Stimulated activated CD8-positive, alpha-beta memory T cell treated with anti-CD3 and anti-CD28 coated beads, Interleukin-12 subunit alpha, Interleukin-12 subunit beta, amount 100 ng/mL, for 24 hours (primary cell): ENCODE measurements around the gene ZDHHC9.

Experiments
- DNase-seq: peaks from one replicate; pipeline ENCODE4 v3.0.0-alpha.2; 2020; ENCODE audit errors: extremely low read depth

Gene ZDHHC9

DNA sequence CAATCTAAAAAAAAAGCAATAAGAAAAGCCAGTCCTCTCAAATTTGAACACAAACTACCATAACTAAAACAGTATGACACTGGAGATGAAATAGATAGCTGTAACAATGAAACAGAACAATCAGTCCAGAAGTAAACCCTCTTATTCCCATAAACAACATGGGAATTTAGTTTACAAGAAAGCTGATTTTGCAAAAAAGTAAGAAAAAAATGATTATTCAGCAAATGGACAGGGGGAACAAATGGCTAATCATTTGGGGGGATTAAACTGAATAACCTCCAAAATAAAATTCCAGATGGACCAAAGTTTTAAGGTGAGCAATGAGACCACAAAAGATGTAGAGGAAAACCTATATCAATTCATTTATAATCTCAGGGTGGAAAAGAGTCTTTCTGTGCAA, 80.0 kb downstream of the ZDHHC9 start:
- DNase-seq: no peak

DNA sequence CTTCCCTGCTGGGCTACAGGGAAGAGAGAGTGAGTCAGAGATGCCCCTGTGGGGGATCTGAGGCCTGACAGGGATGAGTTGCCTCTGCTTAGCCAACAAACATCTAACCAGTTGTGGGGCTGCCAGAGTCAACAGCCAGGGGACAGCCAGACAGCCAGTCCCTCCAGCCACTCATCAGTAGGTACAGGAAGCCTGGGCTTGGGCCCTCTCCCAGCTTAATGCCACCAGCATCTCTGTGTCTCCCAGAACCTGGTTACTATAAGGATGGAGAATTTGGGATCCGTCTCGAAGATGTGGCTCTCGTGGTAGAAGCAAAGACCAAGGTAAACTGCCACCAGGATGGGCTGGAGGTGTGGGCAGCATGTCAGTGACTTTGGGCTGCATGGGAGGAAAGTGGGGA, 81.2 kb downstream of the ZDHHC9 start:
- no peak for DNase-seq

DNA sequence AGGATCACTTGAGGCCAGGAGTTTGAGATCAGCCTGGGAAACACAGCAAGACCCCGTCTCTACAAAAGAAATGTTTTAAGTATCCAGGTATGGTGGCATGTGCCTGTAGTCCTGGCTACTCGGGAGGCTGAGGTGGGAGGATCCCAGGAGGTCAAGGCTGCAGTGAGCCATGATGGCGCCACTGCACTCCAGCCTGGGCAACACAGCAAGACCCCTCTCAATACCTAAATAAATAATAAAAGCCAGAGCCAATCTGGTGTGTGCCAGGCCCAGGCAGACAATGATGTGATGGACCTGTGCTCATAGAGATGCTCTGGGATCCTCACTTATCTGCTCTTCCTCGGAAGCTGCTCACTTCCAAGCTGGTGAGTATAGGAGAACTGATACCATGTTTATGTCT, 82.1 kb downstream of the ZDHHC9 start:
- no peak for DNase-seq

DNA sequence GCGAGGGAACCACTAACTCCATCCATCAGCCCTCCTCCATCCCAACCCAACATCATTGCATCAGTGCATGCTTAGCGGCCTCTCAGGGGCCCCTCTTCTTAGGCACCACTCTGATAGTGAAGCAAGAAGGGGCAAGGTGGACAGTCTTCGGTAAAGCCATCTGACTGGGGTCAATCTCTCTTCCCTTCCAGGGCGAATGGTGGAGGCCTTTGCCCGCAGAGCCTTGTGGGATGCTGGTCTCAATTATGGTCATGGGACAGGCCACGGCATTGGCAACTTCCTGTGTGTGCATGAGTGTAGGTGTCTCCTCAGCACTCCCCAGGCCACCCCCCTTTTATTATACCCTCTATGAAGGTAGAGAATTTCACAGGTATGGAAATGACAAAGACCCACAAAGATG, 82.7 kb downstream of the ZDHHC9 start:
- no peak for DNase-seq

DNA sequence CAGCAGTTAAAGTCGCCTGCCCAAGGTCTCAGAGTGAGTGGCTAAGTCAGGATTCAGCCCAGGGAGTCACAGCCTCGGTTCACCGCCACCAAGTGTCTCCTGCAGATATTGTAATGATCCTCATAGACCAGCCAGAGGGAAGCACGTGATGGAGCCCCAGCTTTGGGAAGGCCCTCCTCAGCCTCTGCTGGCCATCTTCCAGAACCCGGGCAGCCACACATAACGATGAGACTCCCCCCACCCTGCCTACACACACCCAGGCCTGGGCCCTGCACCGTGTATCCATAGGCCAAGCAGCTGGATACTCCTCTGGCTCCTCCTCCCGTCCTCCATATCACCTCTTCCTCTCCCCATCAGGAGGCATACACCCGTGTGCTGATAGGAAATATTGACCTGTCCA, 83.5 kb downstream of the ZDHHC9 start:
- no peak for DNase-seq

DNA sequence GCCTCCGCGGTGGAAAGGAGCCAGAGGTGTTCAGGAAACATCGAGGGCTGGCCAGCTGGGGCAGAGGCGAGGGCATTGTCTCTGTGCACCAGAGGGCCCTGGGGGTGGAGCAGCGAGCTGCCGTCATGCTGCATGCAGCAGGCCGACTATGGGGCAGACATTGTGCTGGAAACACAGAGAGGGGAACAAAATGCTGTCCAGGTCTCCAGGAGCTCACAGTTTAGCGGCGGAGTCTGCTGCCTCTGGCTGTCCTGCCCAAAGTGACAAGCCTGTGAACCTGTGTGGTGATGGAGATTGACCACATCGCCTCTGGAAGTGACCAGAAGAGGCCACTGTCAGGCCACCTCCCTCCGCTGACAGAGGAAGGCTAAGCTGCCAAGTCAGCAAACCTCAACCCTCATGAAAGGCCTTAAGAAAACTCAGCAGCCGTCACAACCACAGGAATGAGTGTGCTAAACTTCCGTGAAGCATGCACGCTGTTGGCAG, 84.1 kb downstream of the ZDHHC9 start:
- no peak for DNase-seq

DNA sequence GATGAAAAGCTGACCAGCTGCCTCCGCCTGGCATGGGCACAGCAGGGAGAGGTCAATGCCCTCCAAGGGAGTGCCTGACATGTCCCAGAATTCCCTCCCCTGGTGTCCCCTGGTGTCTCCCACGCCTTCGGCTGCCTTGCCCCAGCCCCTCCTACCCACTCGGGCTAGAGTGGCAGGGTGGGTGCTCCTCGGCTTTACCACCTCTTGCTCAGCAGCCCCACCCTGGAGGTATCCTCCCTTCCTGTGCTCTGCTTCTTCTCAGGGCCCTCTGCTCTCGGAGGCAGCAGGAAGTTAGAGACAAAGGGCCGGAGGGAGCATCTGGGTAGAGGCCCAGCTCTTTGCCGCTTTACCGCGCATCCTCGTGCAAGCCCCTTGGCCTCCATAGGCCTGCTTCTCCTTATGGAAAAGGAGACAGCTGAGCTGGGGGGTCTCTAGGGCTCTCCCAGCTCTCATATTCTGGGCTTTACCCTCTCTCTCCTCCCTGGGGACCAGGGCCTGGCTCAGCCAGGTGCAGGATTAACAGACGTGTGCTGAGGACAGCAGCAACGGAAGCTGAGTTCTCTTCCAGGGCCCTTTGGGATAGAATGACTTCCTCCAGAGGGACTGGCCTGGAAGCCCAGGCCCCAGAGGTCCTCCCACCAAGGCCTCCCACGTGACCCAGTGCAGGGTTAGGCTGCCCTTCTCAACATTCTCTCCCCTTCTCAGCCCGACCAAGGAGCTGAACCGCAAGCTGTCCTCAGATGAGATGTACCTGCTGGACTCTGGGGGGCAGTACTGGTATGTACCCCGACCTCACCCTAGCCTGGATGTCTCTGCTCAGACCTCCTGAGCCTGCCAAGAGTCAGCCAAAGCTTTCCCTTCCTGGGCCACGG, 87.7 kb downstream of the ZDHHC9 start:
- DNase-seq: no peak

DNA sequence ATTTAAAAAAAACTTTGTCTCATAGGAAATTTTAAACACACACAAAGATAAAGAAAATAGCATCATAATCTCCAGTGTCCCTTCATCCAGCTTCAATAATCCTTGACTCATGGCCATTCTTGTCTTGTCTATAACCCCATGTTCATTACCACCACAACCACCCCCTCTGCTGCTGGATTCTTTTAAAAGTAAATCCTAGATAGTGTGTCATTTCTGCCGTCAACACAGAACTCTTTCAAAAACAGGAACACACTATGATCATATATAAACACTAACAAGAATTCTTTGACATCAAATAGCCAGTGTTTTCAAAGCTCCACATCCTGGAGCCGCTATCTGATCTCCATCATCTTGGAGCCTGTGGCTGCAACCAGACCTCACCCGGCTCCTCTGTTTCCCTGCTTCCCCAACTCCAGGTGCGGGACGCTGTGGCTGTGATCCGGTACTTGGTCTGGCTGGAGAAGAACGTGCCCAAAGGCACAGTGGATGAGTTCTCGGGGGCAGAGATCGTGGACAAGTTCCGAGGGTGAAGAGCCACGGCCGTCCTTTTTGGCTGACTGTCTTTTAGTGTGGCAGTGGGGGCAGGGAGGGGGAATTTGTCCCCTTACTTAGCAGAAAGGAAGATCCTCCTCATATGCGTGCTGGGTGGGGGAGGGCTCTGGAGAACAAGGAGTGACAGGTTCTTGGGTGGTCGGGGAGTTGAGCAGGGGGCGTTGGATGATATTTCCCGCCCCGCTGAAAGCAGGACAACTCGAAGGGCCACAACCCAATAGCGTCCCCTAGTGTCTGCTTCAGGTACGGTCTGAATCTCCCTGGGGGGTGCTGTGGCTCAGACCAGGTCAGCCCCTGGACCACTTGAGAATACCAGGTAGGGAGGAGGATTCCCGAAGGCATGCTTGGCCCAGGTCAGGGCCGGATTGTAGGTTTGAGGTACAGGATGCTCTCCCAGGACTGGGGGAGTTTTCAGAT, 89.3 kb downstream of the ZDHHC9 start:
- no peak for DNase-seq
